NCI-H2171 treated with DMSO at 0.1 percent for 48 hours (cell line): Measurements from ENCODE around the gene FBLN5.
A peak's percentile ranks its signal among the peaks of the same experiment; 100 is the strongest.

Experiments used
- DNase-seq: peaks from one replicate; lab custom pipeline; 2025; lab: John Stamatoyannopoulos, UW

FBLN5 gene

GRCh38 chr14:91831337-91831736 lies 116.2 kb downstream of the FBLN5 start:
- DNase-seq = peak; percentile 20

GRCh38 chr14:91830777-91831176 lies 116.7 kb downstream of the FBLN5 start:
- peak; percentile 50 for DNase-seq

DNA sequence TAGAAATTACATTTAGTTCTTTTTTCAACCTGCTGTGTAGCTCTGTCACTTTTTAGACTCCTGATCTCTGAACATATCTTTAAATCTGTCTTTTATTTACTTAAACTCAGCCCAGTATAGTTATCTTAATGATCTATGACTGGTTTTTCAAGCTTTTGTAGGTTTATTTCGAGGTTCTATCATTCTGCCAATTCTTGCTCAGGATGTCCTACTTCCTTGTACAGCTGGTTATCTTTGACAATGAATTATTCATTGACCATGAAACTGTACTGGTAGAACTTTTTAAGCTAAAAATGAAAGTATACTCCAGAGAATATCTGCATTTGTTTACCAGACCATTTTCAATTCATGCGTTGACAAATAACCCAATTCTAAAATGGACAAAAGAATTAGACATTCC lies 118.0 kb downstream of the FBLN5 start:
- DNase-seq = no peak

DNA sequence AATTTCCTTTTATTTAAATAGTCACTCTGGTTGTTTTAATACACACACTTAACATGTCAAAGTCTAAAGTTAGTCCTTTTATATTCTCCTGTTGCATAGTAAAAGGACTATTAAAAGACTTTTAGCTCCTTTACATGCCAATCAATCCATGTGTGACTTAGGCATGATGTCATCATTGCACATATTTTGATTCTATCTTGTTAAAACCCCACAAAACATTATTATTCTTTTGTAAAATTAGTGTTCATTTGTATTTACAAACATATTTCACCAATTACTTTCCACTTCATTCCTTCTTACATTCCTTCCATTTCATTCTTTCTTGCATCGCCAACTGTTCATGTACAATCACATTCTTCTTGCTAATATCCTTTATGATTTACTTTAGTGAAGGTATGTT lies 119.7 kb downstream of the FBLN5 start:
- no peak for DNase-seq
